DOHH2 (cell line): ENCODE results near the gene RASSF4.

ENCODE experiments used
- H3F3A ChIP-seq: fragments of 200-600 bp; sonication (generic), shearing (Covaris generic); 2 replicates; pipeline ENCODE4 v1.6.0; 2016; ENCODE audit warnings: antibody characterized with exemption, mild to moderate bottlenecking; ENCODE audit not compliant: control insufficient read depth, insufficient read depth
- H3K27ac ChIP-seq: fragments of 200-600 bp; sonication (generic); 2 replicates; pipeline ENCODE4 v1.5.1; 2014; ENCODE audit warnings: low read depth, mild to moderate bottlenecking, low read length, moderate library complexity
- H3K27me3 ChIP-seq: fragments of 200-600 bp; sonication (generic); 2 replicates; pipeline ENCODE4 v1.6.1; 2014; ENCODE audit warnings: mild to moderate bottlenecking, low read length, mixed read lengths; ENCODE audit not compliant: control insufficient read depth
- H3K36me3 ChIP-seq: fragments of 200-600 bp; sonication (generic); 2 replicates; pipeline ENCODE4 v1.6.1; 2014; ENCODE audit warnings: mild to moderate bottlenecking, low read length, moderate library complexity, mixed read lengths; ENCODE audit not compliant: control insufficient read depth
- H3K4me1 ChIP-seq: fragments of 200-600 bp; sonication (generic); 2 replicates; pipeline ENCODE4 v1.6.1; 2014; ENCODE audit warnings: mild to moderate bottlenecking, low read length, mixed read lengths; ENCODE audit not compliant: control insufficient read depth
- H3K4me2 ChIP-seq: fragments of 200-600 bp; sonication (generic); 2 replicates; pipeline ENCODE4 v1.6.0; 2014; ENCODE audit warnings: mild to moderate bottlenecking, low read length, moderate library complexity
- H3K4me3 ChIP-seq: fragments of 200-600 bp; sonication (generic); 2 replicates; pipeline ENCODE4 v1.5.1; 2014; ENCODE audit warnings: mild to moderate bottlenecking, low read length, mixed read lengths
- H3K79me2 ChIP-seq: fragments of 200-600 bp; sonication (generic); 2 replicates; pipeline ENCODE4 v1.6.1; 2014; ENCODE audit warnings: mild to moderate bottlenecking, low read length, mixed read lengths; ENCODE audit not compliant: control insufficient read depth
- H3K9me2 ChIP-seq: fragments of 200-600 bp; sonication (generic); replicated peaks from 2 replicates; pipeline ENCODE4 v1.6.1; 2014; ENCODE audit warnings: mild to moderate bottlenecking, low read length, mixed read lengths; ENCODE audit not compliant: control insufficient read depth
- H3K9me3 ChIP-seq: fragments of 200-600 bp; sonication (generic); 2 replicates; pipeline ENCODE4 v1.6.1; 2014; ENCODE audit warnings: antibody characterized with exemption, low read length, mixed read lengths; ENCODE audit not compliant: control insufficient read depth, insufficient read depth
- H4K20me1 ChIP-seq: fragments of 200-600 bp; sonication (generic); 2 replicates; pipeline ENCODE4 v1.6.0; 2014; ENCODE audit warnings: low read depth, mild to moderate bottlenecking, antibody characterized with exemption, low read length, moderate library complexity; ENCODE audit not compliant: control insufficient read depth, insufficient read depth
- CTCF ChIP-seq: fragments of 200-600 bp; sonication (generic); IDR thresholded peaks from one replicate; pipeline ENCODE4 v1.5.1; 2014; ENCODE audit warnings: antibody characterized with exemption, mild to moderate bottlenecking, low read depth, low read length; ENCODE audit not compliant: poor library complexity, severe bottlenecking
- EZH2phosphoT487 ChIP-seq: fragments of 200-600 bp; sonication (generic); IDR thresholded peaks from 2 replicates; pipeline ENCODE4 v1.6.1; 2017; ENCODE audit warnings: borderline replicate concordance, mild to moderate bottlenecking, antibody characterized with exemption, low read length, moderate library complexity, mixed read lengths

Gene RASSF4

GRCh38 chr10:45044290-45044689 is 84.7 kb downstream of the RASSF4 start:
- H3K9me2 ChIP-seq = no peaks in the 10 kb centered on the region
- no peak overlapping the region for H3K4me2 ChIP-seq
- no peak for TF ChIP-seq EZH2phosphoT487
- no peak for TF ChIP-seq CTCF
- peaks cover 10% of the 10 kb centered on the region; the same call in 1 of the 2 replicates for H3K27me3 ChIP-seq
- no peak overlapping the region for H3K27ac ChIP-seq
- no peaks in the 10 kb centered on the region for H4K20me1 ChIP-seq
- no peaks in the 10 kb centered on the region for H3K79me2 ChIP-seq
- no peaks in the 10 kb centered on the region for H3F3A ChIP-seq
- H3K36me3 ChIP-seq = no peaks in the 10 kb centered on the region
- H3K9me3 ChIP-seq = no peaks in the 10 kb centered on the region
- H3K4me3 ChIP-seq = no peak overlapping the region
- no peaks in the 10 kb centered on the region for H3K4me1 ChIP-seq
